Cardiac muscle cell (in vitro differentiated cells and primary cell): ENCODE measurements around the gene MTFR1L. TPM values are rescaled to one million over a fixed set of nuclear protein-coding genes. Genes with fewer than 3 reads are reported as not detected.

Experiments
- DNase-seq, 2 donors: peaks; one replicate each; pipeline versions ENCODE4 v3.0.0 to v3.0.0-alpha.2; 2010 to 2017; ENCODE audit warnings: low read depth in 1 of 2, low spot score in 1 of 2
- H3K27ac ChIP-seq: fragments of 200-600 bp; sonication (generic); 2 replicates; pipeline ENCODE4 v1.5.1; 2016
- H3K27me3 ChIP-seq: fragments of 200-600 bp; sonication (generic); 2 replicates; pipeline ENCODE4 v1.6.0; 2016; ENCODE audit warnings: control low read depth
- H3K36me3 ChIP-seq: fragments of 200-600 bp; sonication (generic); 2 replicates; pipeline ENCODE4 v1.5.1; 2016; ENCODE audit warnings: control low read depth
- H3K4me1 ChIP-seq: fragments of 200-600 bp; sonication (generic); 2 replicates; pipeline ENCODE4 v1.8.1; 2017; ENCODE audit warnings: low read depth, mild to moderate bottlenecking, mixed run types
- H3K4me3 ChIP-seq: fragments of 200-600 bp; sonication (generic); 2 replicates; pipeline ENCODE4 v1.5.1; 2016; ENCODE audit warnings: mild to moderate bottlenecking
- H3K9me3 ChIP-seq: fragments of 200-600 bp; sonication (generic); 2 replicates; pipeline ENCODE4 v1.5.1; 2017; ENCODE audit warnings: low read depth, mild to moderate bottlenecking, control low read depth
- polyA plus RNA-seq: library from polyadenylated mRNA; unstranded; fragments of >200 nt; fragmentation: Nextera tagmentation; extraction: Ambion mirVana; gene quantifications from 2 replicates; pipeline ENCODE4 v1.2.1, GENCODE V29; 2016
- total RNA-seq: library from RNA; depleted of rRNA; stranded (reverse); fragments of >200 nt; gene quantifications from 2 replicates; pipeline ENCODE4 v1.2.3, GENCODE V29; 2016
- TF ChIP-seq, protein P1 (sequence below): IDR thresholded peaks from 2 replicates; pipeline ENCODE4 v1.5.1; 2012; ENCODE audit warnings: low read depth, mild to moderate bottlenecking, low read length

MTFR1L gene
- total and polyA plus RNA-seq, 2 experiments from 2014 or later, result 158 to 266 TPM

DNA sequence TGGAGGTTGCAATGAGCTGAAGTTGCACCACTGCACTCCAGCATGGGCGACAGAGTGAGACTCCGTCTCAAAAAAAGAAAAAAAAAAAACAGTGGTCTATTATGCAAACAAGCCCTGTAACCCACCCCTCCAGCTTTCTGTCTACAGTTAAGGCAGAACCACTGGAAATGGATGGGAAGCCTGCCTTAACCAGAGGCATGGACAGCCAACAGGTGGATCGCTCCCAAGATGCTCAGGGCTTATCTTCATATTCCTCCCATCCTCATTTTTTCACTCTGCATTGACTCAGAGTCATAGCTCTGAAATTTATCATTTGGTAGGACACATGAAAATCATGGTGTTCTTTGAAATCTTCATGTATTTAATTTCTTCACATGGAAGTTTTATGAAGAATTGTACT is 8.7 kb downstream of the MTFR1L start:
- peaks cover 56% of the 10 kb centered on the region for H3K36me3 ChIP-seq
- H3K9me3 ChIP-seq, result no peaks in the 10 kb centered on the region
- TF ChIP-seq, protein P1, sequence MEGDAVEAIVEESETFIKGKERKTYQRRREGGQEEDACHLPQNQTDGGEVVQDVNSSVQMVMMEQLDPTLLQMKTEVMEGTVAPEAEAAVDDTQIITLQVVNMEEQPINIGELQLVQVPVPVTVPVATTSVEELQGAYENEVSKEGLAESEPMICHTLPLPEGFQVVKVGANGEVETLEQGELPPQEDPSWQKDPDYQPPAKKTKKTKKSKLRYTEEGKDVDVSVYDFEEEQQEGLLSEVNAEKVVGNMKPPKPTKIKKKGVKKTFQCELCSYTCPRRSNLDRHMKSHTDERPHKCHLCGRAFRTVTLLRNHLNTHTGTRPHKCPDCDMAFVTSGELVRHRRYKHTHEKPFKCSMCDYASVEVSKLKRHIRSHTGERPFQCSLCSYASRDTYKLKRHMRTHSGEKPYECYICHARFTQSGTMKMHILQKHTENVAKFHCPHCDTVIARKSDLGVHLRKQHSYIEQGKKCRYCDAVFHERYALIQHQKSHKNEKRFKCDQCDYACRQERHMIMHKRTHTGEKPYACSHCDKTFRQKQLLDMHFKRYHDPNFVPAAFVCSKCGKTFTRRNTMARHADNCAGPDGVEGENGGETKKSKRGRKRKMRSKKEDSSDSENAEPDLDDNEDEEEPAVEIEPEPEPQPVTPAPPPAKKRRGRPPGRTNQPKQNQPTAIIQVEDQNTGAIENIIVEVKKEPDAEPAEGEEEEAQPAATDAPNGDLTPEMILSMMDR, result no peak
- no peak overlapping the region for H3K4me3 ChIP-seq
- no peak for DNase-seq
- H3K27ac ChIP-seq, result peak overlapping the region; percentile 84
- H3K4me1 ChIP-seq, result peaks cover 15% of the 10 kb centered on the region
- no peaks in the 10 kb centered on the region for H3K27me3 ChIP-seq

DNA sequence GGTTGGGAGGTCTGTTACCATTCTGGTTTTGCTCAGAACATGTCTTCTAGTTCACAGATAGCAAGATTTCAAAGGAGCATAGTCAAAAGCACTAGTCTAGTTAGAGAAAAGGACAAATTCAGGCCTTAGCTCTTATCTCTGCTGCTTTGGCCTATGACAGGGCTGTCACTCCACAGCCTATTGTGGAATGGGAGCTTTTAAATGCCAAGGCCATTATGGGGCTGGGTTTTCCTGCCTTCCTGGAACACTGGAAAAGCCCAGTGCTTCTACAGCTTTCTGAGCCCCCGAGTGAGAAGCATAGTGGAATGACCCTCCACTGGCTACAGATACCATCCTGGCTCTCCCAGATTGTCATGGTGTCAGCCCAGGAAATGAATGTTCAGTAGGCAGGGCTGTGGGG is 9.3 kb downstream of the MTFR1L start:
- TF ChIP-seq, protein P1, result no peak
- peak in 1 of 2 donors; percentile 39 for DNase-seq
- Histone ChIP-seq H3K36me3 (peaks cover 60% of the 10 kb centered on the region), H3K4me1 (peaks cover 15% of the 10 kb centered on the region), H3K4me3 (no peak overlapping the region), H3K27ac (peak overlapping the region; percentile 84), H3K27me3 (no peaks in the 10 kb centered on the region), H3K9me3 (no peaks in the 10 kb centered on the region)

DNA sequence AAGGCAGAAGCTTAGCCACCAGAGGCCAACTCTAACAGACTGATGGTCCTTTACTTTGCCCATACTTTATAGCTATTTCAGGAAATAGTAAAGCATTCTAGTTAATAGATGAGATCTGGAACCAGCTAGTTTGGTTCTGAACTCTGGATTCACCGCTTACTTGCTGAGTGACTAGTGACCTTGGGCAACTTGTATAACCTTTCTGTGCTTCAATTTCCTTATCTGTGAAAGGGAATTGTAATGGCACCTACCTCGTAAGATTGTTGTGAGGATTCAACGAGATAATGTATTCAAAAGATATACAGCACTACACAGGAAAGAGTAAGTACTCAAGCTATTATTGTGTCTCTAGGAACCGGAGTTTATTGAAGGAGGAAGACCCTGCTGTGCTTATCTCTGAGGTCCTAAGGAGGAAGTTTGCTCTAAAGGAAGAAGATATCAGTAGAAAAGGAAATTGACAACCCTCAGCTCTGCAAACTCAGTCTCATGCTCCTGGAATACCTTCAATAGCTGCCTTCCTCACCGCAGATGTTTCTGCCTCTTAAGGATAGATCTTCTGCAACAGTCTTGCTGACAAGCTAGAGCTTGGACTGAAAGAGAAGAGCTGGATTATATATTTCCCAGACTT is 11.9 kb downstream of the MTFR1L start:
- H3K9me3 ChIP-seq, result no peaks in the 10 kb centered on the region
- H3K36me3 ChIP-seq, result peaks cover 58% of the 10 kb centered on the region
- TF ChIP-seq, protein P1, result no peak
- no peak overlapping the region for H3K4me3 ChIP-seq
- DNase-seq, result no peak
- H3K4me1 ChIP-seq, result peaks cover 15% of the 10 kb centered on the region
- peak overlapping the region; percentile 62 for H3K27ac ChIP-seq
- no peaks in the 10 kb centered on the region for H3K27me3 ChIP-seq

DNA sequence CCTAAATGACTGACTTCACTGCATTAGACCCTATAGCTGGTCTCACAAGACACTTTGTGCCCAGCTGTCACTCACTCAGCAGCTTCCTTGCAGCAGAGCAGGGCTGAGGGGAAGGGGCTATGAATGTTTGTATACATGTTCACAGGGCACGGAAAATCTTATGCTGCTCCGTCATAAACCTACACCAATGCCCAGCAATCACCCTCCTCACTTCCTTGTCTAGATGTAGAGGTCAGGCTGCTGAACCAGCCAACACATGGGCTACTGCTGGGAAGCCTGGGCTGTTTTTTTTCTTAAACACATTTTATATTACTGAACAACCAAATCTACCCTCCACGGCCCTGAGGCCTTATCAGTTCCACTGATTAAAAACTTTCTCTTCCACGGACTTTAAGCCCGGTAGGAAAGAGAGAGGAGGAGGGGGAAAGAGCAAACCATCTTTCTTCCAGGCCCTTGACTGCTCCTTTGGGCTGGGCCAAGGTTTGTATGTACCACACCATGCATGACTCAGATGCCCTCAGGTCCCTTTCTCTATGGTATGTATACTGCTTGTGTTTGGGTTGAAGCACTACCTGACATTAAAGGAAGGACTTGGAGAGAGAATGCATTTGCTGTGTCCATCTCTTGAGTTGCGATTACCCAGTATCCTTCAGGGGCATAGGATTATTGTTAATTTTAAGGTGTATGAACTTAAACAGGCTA is 12.7 kb downstream of the MTFR1L start:
- H3K27ac ChIP-seq, result peak overlapping the region; percentile 62
- TF ChIP-seq, protein P1, result no peak

DNA sequence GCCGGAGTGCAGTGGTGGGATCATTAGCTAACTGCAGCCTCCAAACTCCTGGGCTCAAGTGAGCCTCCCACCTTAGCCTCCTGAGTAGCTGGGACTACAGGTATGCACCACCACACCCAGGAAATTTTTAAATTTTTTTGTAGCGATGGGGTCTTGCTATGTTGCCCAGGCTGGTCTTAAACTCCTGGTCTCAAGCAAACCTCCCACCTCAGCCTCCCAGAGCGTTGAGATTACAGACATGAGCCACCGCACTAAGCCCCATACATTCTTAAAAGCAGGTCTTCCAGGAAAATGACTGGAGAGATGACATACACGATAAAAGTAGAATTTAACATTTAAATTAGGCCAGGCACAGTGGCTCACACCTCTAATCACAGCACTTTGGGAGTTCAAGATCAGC is 13.4 kb downstream of the MTFR1L start:
- Histone ChIP-seq H3K27ac (no peak overlapping the region), H3K4me1 (peaks cover 15% of the 10 kb centered on the region), H3K27me3 (no peaks in the 10 kb centered on the region), H3K9me3 (no peaks in the 10 kb centered on the region), H3K4me3 (no peak overlapping the region), H3K36me3 (peaks cover 52% of the 10 kb centered on the region)
- no peak for DNase-seq
- TF ChIP-seq, protein P1, result no peak

More for the DNA sequence above, 12.7 kb downstream of the MTFR1L start:
- Histone ChIP-seq H3K36me3 (peaks cover 56% of the 10 kb centered on the region), H3K4me1 (peaks cover 15% of the 10 kb centered on the region), H3K27me3 (no peaks in the 10 kb centered on the region), H3K9me3 (no peaks in the 10 kb centered on the region), H3K4me3 (no peak overlapping the region)
- no peak for DNase-seq
